Esophagus squamous epithelium (tissue), 4 donors: ENCODE results near the gene PYM1.

Experiments used
- POLR2A ChIP-seq, 4 donors: fragments of 450-650 bp; IDR thresholded peaks; one replicate each; pipeline ENCODE4 v1.6.1; 2017; ENCODE audit warnings: antibody characterized with exemption in 4 of 4, mild to moderate bottlenecking in 4 of 4, moderate library complexity in 3 of 4
- TF ChIP-seq, protein P1 (sequence below), 6 experiments: fragments of 450-650 bp in 4 of 6; fragments of 200-600 bp in 2 of 6; sonication (generic) in 2 of 6; IDR thresholded peaks; one replicate each; pipeline ENCODE4 v1.5.1; 2016 to 2019; ENCODE audit warnings: antibody characterized with exemption in 6 of 6, mild to moderate bottlenecking in 4 of 6, moderate library complexity in 4 of 6

- TF ChIP-seq, protein P1, sequence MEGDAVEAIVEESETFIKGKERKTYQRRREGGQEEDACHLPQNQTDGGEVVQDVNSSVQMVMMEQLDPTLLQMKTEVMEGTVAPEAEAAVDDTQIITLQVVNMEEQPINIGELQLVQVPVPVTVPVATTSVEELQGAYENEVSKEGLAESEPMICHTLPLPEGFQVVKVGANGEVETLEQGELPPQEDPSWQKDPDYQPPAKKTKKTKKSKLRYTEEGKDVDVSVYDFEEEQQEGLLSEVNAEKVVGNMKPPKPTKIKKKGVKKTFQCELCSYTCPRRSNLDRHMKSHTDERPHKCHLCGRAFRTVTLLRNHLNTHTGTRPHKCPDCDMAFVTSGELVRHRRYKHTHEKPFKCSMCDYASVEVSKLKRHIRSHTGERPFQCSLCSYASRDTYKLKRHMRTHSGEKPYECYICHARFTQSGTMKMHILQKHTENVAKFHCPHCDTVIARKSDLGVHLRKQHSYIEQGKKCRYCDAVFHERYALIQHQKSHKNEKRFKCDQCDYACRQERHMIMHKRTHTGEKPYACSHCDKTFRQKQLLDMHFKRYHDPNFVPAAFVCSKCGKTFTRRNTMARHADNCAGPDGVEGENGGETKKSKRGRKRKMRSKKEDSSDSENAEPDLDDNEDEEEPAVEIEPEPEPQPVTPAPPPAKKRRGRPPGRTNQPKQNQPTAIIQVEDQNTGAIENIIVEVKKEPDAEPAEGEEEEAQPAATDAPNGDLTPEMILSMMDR (IDR thresholded peaks at IDR 0.05): no peak
- TF ChIP-seq POLR2A (IDR thresholded peaks at IDR 0.05): no peak
Observed at GRCh38 chr12:55965941-55966407, 38.3 kb upstream of the PYM1 start, which contains the start of gene PMEL.
